NCI-H1694 treated with DMSO at 0.1 percent for 48 hours (cell line): ENCODE measurements around the gene TLK2.

Source experiments
- DNase-seq: peaks from one replicate; lab custom pipeline; 2025; lab: John Stamatoyannopoulos, UW

The TLK2 gene

DNA sequence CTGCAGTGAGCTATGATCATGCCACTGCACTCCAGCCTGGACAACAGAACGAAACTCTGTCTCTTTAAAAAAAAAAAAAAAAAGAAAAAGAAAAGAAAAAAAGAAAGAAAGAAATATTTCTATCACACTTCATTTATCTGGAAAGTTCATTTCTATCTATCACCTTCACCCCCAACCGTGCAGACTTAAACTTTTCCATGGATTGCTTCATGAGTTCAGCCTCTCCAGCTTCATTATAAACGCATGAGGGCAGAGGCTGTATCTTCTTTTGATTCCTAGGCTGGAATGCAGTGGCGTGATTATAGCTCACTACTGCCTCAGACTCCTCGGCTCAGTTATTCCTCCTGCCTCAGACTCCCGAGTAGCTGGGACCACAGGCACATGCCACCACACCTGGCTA, 177.0 kb downstream of the TLK2 start:
- no peak for DNase-seq

- no peak for DNase-seq
Measured at GRCh38 chr17:62656446-62656845, 177.8 kb downstream of the TLK2 start.

GRCh38 chr17:62657145-62657665, 178.6 kb downstream of the TLK2 start:
- DNase-seq: no peak

DNA sequence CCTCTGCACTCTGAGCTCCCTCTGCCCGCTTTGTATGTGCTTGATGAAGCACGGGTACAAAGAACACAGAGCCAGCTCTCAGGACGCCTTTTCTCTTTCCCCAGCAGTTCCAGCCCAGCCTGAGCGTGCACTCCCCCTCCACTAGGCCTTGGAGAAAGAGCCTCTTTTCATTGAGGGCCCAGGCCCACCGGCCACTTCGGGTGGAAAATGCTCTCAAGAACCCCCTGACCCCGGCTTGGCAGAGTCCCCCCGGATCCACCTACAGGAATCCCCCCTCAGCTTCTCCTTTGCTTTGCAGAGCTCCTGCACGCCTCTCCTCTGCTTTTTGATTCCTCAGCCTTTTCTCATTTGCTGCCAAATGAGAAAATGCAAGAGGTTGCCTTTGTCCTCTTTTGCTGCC, 179.1 kb downstream of the TLK2 start:
- DNase-seq: no peak

DNA sequence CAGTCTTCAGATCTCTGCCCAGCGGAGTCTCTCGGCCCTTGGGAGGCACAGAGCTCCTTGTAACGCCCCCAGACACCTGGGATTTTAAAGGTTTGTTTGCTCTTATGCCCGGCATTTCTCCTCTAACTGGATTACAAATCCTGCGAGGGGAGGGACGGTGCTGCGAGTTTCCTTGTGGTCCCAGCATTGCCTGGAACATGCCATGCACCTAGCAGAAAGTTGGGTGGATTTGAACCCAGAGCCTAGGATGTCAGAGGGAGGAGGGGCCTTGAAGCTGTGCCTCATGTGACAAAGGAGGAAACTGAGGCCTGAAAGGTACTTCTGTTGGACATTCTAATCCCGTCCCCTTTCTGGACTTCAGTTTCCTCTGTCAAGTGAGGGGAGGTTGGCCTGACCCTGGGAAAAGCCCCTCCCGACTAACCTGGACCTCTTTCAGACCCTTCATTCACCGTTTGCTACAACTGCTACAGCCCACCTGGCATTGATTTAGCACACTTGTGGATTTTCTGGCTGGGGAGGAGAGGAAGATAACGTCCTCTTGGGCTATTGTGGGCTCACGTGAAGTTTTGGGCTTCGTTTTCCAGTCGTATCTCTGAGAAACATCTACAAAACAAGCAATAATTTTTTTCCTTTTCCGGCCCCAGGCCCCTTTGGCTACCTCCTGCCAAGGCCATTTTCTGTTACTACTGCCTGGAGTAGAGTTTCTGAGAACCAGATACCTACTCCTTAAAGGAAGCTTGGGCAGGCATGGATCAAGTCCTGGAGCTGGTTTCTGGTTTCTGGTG, 179.7 kb downstream of the TLK2 start:
- no peak for DNase-seq

DNA sequence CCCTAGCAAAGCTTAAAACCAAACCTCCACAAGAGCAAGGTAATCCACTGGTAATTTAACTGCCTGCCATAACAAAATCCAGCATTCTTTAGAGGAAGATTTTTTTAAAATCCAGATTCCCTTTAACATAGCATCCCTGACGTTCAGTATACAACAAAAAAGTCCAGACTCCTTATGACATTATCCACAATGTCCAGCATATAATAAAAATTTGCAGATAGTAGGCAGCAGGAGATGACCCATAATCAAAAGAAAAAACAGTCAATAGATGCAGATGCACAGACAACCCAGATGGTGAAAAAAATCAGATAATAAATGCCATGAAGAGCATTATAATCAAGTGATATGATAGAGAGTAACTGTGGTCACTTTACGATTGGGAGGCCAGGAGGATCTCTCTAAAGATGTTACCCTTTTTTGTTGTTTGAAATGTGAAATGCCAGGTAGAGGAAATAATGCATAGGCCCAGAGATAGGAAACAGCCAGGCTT, 182.0 kb downstream of the TLK2 start:
- no peak for DNase-seq

GRCh38 chr17:62661337-62661736, 182.7 kb downstream of the TLK2 start:
- DNase-seq: no peak

DNA sequence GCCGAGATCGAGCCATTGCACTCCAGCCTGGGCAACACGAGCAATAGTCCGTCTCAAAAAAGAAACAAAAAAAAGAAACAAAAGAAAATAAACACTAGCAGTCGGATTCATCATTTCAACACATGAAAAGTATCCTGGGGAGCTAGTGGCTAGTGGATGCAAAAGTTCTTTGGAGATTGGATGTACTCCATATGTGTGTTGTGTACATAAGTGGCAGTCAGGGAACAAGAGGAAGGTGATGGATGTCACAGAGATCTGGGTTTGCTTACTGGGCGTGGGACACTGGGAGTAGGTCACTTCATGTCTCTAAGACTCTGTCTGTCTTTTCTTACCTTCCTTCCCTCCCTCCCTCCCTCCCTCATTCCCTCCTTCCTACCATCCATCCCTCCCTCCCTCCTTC, 184.2 kb downstream of the TLK2 start:
- no peak for DNase-seq
